HCT116 (cell line): ENCODE data around the gene TLX1. TPM values are rescaled to one million over a fixed set of nuclear protein-coding genes. Genes with fewer than 3 reads are reported as not detected.

Source experiments
- ATAC-seq: fragments of 200-7000 bp; cut with Tn5 transposase; 2 replicates; pipeline ENCODE4 v1.9.1; 2020; ENCODE audit warnings: mild to moderate bottlenecking, moderate library complexity
- BruUV-seq: library from RNA; stranded (reverse); fragments of 400-500 nt; replicated peaks from 2 replicates; lab custom pipeline; 2021; lab: Mats Ljungman, UMichigan
- CTCF ChIA-PET: fragments of 300-600 bp; sonication (Branson Sonifier 250); formaldehyde crosslinking; loops from one replicate; lab custom pipeline; 2021; ENCODE audit warnings: antibody characterized with exemption; lab: Charles Lee
- POLR2A ChIA-PET: fragments of 300-600, 350-600 bp; sonication (Branson Sonifier 250); formaldehyde crosslinking; loops from one replicate; lab custom pipeline; 2021; ENCODE audit warnings: antibody characterized with exemption; lab: Charles Lee
- RAD21 ChIA-PET, 2 experiments: fragments of 300-600 bp; sonication (Branson Sonifier 250); formaldehyde crosslinking; loops; one replicate each; lab custom pipeline; 2023; ENCODE audit warnings: low total read pairs in 2 of 2; ENCODE audit not compliant: uncharacterized antibody in 2 of 2, unreplicated experiment in 2 of 2, low non-redundant PET in 1 of 2; lab: Charles Lee
- DNase-seq: peaks from one replicate; pipeline ENCODE4 v3.0.0-alpha.2; 2010; ENCODE audit warnings: low read depth, low spot score
- H2AFZ ChIP-seq: fragments of 200-600 bp; shearing (Covaris generic), sonication (generic); 2 replicates; pipeline ENCODE4 v1.6.1; 2017; ENCODE audit warnings: low read depth, mixed run types, mixed read lengths, antibody characterized with exemption, low read length; ENCODE audit not compliant: poor library complexity, severe bottlenecking
- H3K27ac ChIP-seq: 2 replicates; pipeline ENCODE4 v1.5.1; 2012; ENCODE audit warnings: low read depth, low read length
- H3K27me3 ChIP-seq: fragments of 200-600 bp; sonication (generic); 2 replicates; pipeline ENCODE4 v1.6.1; 2016; ENCODE audit warnings: mixed run types, low read length, mixed read lengths; ENCODE audit not compliant: insufficient read depth
- H3K36me3 ChIP-seq, 2 experiments: fragments of 200-500 bp in 1 of 2; fragments of 200-600 bp in 1 of 2; sonication (Bioruptor generic) in 1 of 2; sonication (generic) in 1 of 2; 2 replicates each; pipeline versions ENCODE4 v1.5.1 to v1.6.1; 2014 to 2016; ENCODE audit warnings: low read length in 2 of 2, inconsistent platforms in 1 of 2, mixed read lengths in 1 of 2, mixed run types in 1 of 2; ENCODE audit not compliant: insufficient read depth in 2 of 2, control insufficient read depth in 1 of 2
- H3K4me1 ChIP-seq, 2 experiments: fragments of 200-600 bp in 1 of 2; sonication (generic) in 1 of 2; 2 replicates each; pipeline versions ENCODE4 v1.5.1 to v1.6.1; 2012 to 2017; ENCODE audit warnings: low read length in 2 of 2, inconsistent platforms in 1 of 2, mild to moderate bottlenecking in 1 of 2, mixed read lengths in 1 of 2, mixed run types in 1 of 2, moderate library complexity in 1 of 2; ENCODE audit not compliant: insufficient read depth in 2 of 2, control insufficient read depth in 1 of 2
- H3K4me2 ChIP-seq: fragments of 200-600 bp; sonication (generic); 2 replicates; pipeline ENCODE4 v1.6.1; 2017; ENCODE audit warnings: mixed run types, low read length, mixed read lengths
- H3K4me3 ChIP-seq, 2 experiments: fragments of 200-600 bp in 1 of 2; sonication (generic) in 1 of 2; replicated peaks in 1 of 2; 2 replicates each; pipeline ENCODE4 v1.5.1; 2011 to 2016; ENCODE audit warnings: low read length in 2 of 2, control low read depth in 1 of 2, low read depth in 1 of 2, mild to moderate bottlenecking in 1 of 2, mixed read lengths in 1 of 2, mixed run types in 1 of 2
- H3K79me2 ChIP-seq: fragments of 200-600 bp; sonication (generic); 2 replicates; pipeline ENCODE4 v1.6.1; 2017; ENCODE audit warnings: mild to moderate bottlenecking, mixed run types, low read length, moderate library complexity, mixed read lengths; ENCODE audit not compliant: insufficient read depth
- H3K9ac ChIP-seq: fragments of 200-600 bp; sonication (generic); 2 replicates; pipeline ENCODE4 v1.6.1; 2016; ENCODE audit warnings: low read length, mixed read lengths
- H3K9me2 ChIP-seq: fragments of 200-600 bp; sonication (generic), shearing (Covaris generic); 2 replicates; pipeline ENCODE4 v1.6.1; 2017; ENCODE audit warnings: mixed run types, mild to moderate bottlenecking, moderate library complexity; ENCODE audit not compliant: insufficient read depth
- H3K9me3 ChIP-seq, 2 experiments: fragments of 200-500 bp in 1 of 2; fragments of 200-600 bp in 1 of 2; sonication (Bioruptor generic) in 1 of 2; sonication (generic) in 1 of 2; 2 replicates each; pipeline ENCODE4 v1.6.1; 2014 to 2017; ENCODE audit warnings: low read length in 2 of 2, mixed read lengths in 2 of 2, inconsistent platforms in 1 of 2, low read depth in 1 of 2, mild to moderate bottlenecking in 1 of 2, mixed run types in 1 of 2, moderate library complexity in 1 of 2; ENCODE audit not compliant: control insufficient read depth in 1 of 2, insufficient read depth in 1 of 2
- H4K20me1 ChIP-seq: fragments of 200-600 bp; sonication (generic), shearing (Covaris generic); 2 replicates; pipeline ENCODE4 v1.6.1; 2017; ENCODE audit warnings: mixed run types, mild to moderate bottlenecking, moderate library complexity; ENCODE audit not compliant: insufficient read depth
- CTCF ChIP-seq, 3 experiments: fragments of 200-600 bp in 1 of 3; sonication (generic) in 1 of 3; IDR thresholded peaks in 2 of 3; conservative IDR thresholded peaks in 1 of 3; 2 replicates each; pipeline ENCODE4 v1.5.1; 2012 to 2017; ENCODE audit warnings: low read depth in 2 of 3, low read length in 2 of 3, antibody characterized with exemption in 1 of 3, borderline replicate concordance in 1 of 3, control low read depth in 1 of 3, mild to moderate bottlenecking in 1 of 3, mixed read lengths in 1 of 3, mixed run types in 1 of 3, moderate library complexity in 1 of 3; ENCODE audit not compliant: insufficient read depth in 1 of 3
- ELF1 ChIP-seq: IDR thresholded peaks from 2 replicates; pipeline ENCODE4 v1.6.1; 2012; ENCODE audit warnings: low read depth, borderline replicate concordance
- EZH2 ChIP-seq: fragments of 200-600 bp; sonication (generic); IDR thresholded peaks from 2 replicates; pipeline ENCODE4 v1.6.1; 2017; ENCODE audit warnings: antibody characterized with exemption, mixed run types
- EZH2phosphoT487 ChIP-seq: fragments of 200-600 bp; IDR thresholded peaks from 2 replicates; pipeline ENCODE4 v1.6.1; 2018; ENCODE audit warnings: antibody characterized with exemption, borderline replicate concordance
- JUND ChIP-seq: IDR thresholded peaks from 2 replicates; pipeline ENCODE4 v1.6.1; 2012
- POLR2A ChIP-seq: IDR thresholded peaks from 2 replicates; pipeline ENCODE4 v1.7.0; 2011; ENCODE audit warnings: borderline replicate concordance; ENCODE audit not compliant: insufficient read depth, insufficient read length; ENCODE audit errors: extremely low read depth
- POLR2AphosphoS5 ChIP-seq: IDR thresholded peaks from 2 replicates; pipeline ENCODE4 v1.6.1; 2011; ENCODE audit warnings: mild to moderate bottlenecking, low read depth, low read length, moderate library complexity
- REST ChIP-seq: IDR thresholded peaks from 2 replicates; pipeline ENCODE4 v1.6.1; 2012; ENCODE audit warnings: low read depth
- SIN3A ChIP-seq: IDR thresholded peaks from 2 replicates; pipeline ENCODE4 v1.6.1; 2012; ENCODE audit warnings: low read depth
- SP1 ChIP-seq: IDR thresholded peaks from 2 replicates; pipeline ENCODE4 v1.6.1; 2012; ENCODE audit warnings: low read depth
- SRF ChIP-seq: IDR thresholded peaks from 2 replicates; pipeline ENCODE4 v1.6.1; 2012; ENCODE audit warnings: low read depth
- YY1 ChIP-seq: IDR thresholded peaks from 2 replicates; pipeline ENCODE4 v1.6.1; 2011; ENCODE audit warnings: low read length, low read depth, moderate library complexity, mild to moderate bottlenecking; ENCODE audit not compliant: insufficient replicate concordance; ENCODE audit errors: extremely low read depth
- ZNF274 ChIP-seq: fragments of 200-500 bp; sonication (Bioruptor generic); IDR thresholded peaks from 2 replicates; pipeline ENCODE4 v1.6.1; 2014; ENCODE audit warnings: mild to moderate bottlenecking, low read depth, low read length, inconsistent platforms
- intact Hi-C: fragments of 100-400 bp; cut with micrococcal nuclease; formaldehyde crosslinking; loops from 2 replicates; pipeline ENCODE4 v1.10.0; 2022
- total RNA-seq: library from RNA; stranded (reverse); gene quantifications from one replicate; pipeline ENCODE4 v1.2.1, GENCODE V29; 2021; ENCODE audit not compliant: unreplicated experiment
- TF ChIP-seq, protein P1 (sequence below): IDR thresholded peaks from 2 replicates; pipeline ENCODE4 v1.6.1; 2012

Gene TLX1
- total RNA-seq, 1 experiment from 2014 or later, result not detected

DNA sequence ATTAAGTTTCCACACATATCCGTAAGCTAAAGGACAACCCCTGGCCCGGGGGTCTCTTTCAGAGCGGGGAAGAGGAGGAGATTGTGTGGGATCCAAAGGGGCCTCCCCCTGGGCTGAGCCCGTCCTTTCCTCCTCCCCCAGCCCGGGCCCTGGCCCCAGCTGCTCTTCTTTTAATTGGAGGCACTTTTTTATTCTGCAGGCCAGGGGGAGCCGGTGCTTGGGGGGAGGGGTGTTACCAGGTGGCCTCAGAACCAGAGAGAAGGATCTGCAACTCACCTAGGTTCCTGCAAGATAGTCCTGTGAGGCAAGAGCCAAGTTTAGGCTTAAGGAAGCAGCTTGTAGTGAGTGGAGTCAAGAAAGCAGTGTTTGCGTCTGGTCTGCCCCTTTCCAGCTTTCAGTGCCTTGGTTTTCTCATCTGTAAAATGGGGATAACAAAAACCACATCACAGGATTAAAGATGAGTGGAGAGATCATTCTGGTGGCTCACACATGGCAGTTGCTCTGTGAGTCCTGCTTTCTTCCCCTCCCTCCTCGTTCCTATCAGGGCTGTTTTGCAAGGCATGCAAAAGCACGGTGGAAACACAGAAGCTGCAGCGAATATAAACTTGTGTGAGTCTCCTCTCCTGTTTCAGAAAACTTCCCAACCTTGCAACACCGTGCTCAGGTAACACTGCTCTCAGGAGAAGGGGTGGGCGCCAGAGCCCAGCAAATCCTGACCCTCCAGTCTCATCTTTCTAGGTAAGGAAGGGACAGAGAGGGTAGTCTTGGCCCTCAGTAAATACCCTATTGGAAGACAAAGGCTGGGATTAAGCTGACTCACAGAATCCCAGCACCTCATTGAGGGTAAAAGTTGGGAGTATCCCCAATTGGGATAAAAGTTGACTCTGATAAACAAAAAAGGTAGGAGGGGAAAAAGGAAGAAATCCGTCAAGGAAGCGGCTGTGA is 4.1 kb upstream of the TLX1 start (continued):
- TF ChIP-seq REST (no peak), SP1 (no peak), YY1 (no peak), POLR2AphosphoS5 (no peak), SRF (no peak), ZNF274 (no peak), ELF1 (no peak)
- TF ChIP-seq, protein P1, sequence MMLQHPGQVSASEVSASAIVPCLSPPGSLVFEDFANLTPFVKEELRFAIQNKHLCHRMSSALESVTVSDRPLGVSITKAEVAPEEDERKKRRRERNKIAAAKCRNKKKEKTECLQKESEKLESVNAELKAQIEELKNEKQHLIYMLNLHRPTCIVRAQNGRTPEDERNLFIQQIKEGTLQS, result no peak

DNA sequence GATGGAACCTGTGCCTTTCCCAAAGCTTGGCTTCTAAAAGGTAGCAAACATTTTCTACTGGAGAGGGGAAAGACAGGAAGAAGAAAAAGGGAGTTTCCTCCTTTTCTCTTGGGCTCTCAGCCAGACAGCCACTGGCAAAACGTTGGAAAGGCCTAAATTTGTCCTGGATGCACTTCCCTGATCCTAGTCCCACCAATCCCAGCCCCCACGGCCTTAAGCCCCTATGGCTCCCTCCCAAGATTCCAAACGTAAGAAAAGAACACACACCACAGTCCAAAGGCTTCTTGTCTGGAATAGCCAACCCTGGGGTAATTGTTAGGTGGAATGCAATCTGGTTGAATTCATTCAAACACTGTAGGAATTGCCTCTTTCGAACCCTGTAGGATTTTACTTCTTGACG is 959 bp upstream of the TLX1 start:
- no peak overlapping the region for H3K4me3 ChIP-seq
- no TSS peak for BruUV-seq
- H3K27ac ChIP-seq, result no peak overlapping the region
- no peaks in the 10 kb centered on the region for H3K9me3 ChIP-seq
- intact Hi-C loops, result no loop called here
- H3K27me3 ChIP-seq, result peaks cover 7% of the 10 kb centered on the region; the same call in 1 of the 2 replicates
- RAD21 ChIA-PET, result no interaction called here
- H3K9me2 ChIP-seq, result no peaks in the 10 kb centered on the region
- no peak overlapping the region for H3K9ac ChIP-seq
- DNase-seq (no peak), ATAC-seq (no peak)
- H2AFZ ChIP-seq, result no peak overlapping the region
- CTCF ChIA-PET, result interaction anchor here (3.1 kb wide), 1 partner anchor 12 kb away, joined by 14 read pairs; no protein-coding TSS in a partner anchor
- H4K20me1 ChIP-seq, result no peaks in the 10 kb centered on the region
- POLR2A ChIA-PET, result no interaction called here
- no peak overlapping the region for H3K4me2 ChIP-seq
- no peaks in the 10 kb centered on the region for H3K79me2 ChIP-seq
- H3K4me1 ChIP-seq, result no peaks in the 10 kb centered on the region
- H3K36me3 ChIP-seq, result no peaks in the 10 kb centered on the region
- no peak for TF ChIP-seq JUND
- TF ChIP-seq SIN3A, result no peak
- no peak for TF ChIP-seq ELF1
- no peak for TF ChIP-seq EZH2phosphoT487
- TF ChIP-seq REST, result no peak
- TF ChIP-seq POLR2A, result no peak
- TF ChIP-seq SP1, result no peak
- TF ChIP-seq EZH2, result no peak
- no peak for TF ChIP-seq CTCF (IDR thresholded peaks at IDR 0.05 in 2 of 3, conservative IDR thresholded peaks at IDR 0.05 in 1 of 3; ENCODE audit: borderline replicate concordance in 1 of 3, insufficient read depth in 1 of 3, low read depth in 2 of 3, low read length in 2 of 3)
